ENCODE data around the gene UCHL1. TPM values are rescaled to one million over a fixed set of nuclear protein-coding genes. Genes with fewer than 3 reads are reported as not detected.
"Not testable (repeated sequence)": the region's sequence is repeated elsewhere in the genome, so short reads cannot be mapped to it uniquely, and the experiment has no call there.

Gene UCHL1
- total RNA-seq, 1 experiment from 2014 or later, result 19.3 TPM

DNA sequence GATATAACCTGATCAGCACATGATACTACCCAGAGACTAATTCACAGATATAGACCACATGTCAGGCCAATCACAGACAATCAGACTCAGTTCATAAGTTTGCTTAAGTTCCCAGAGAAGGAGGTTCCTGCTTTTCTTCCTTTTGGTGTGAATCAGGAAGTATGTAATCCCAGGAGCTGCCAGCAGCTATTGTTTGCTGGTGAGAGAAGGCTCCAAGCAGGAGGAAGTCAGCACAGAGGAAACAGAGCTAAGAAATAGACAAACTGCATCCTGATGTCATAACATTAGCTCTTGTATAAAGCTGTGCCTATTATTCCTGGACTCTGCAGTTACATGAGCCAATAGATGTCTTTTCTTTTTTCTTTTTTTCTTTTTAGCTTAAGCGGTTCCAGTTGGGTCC lies 50.9 kb downstream of the UCHL1 start:
- TF ChIP-seq, protein P1, sequence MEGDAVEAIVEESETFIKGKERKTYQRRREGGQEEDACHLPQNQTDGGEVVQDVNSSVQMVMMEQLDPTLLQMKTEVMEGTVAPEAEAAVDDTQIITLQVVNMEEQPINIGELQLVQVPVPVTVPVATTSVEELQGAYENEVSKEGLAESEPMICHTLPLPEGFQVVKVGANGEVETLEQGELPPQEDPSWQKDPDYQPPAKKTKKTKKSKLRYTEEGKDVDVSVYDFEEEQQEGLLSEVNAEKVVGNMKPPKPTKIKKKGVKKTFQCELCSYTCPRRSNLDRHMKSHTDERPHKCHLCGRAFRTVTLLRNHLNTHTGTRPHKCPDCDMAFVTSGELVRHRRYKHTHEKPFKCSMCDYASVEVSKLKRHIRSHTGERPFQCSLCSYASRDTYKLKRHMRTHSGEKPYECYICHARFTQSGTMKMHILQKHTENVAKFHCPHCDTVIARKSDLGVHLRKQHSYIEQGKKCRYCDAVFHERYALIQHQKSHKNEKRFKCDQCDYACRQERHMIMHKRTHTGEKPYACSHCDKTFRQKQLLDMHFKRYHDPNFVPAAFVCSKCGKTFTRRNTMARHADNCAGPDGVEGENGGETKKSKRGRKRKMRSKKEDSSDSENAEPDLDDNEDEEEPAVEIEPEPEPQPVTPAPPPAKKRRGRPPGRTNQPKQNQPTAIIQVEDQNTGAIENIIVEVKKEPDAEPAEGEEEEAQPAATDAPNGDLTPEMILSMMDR (IDR thresholded peaks at IDR 0.05; ENCODE audit: unreplicated experiment), result no peak
- Mint-ChIP-seq H3K4me3 (ENCODE audit: low read depth, unreplicated experiment) (no peak overlapping the region), H3K27ac (ENCODE audit: unreplicated experiment) (no peak overlapping the region), H3K27me3 (ENCODE audit: unreplicated experiment) (no peaks in the 10 kb centered on the region), H3K4me1 (ENCODE audit: low read depth, unreplicated experiment) (peaks cover 7% of the 10 kb centered on the region), H3K9me3 (ENCODE audit: low read depth, unreplicated experiment) (no peaks in the 10 kb centered on the region), H3K36me3 (ENCODE audit: insufficient read depth, unreplicated experiment) (no peaks in the 10 kb centered on the region)
- CTCF ChIA-PET, result no interaction called here
- intact Hi-C loops (cut with micrococcal nuclease; ENCODE audit: unreplicated experiment), result no loop called here
- DNase-seq, result no peak
- BruUV-seq (replicated peaks), result no TSS peak

DNA sequence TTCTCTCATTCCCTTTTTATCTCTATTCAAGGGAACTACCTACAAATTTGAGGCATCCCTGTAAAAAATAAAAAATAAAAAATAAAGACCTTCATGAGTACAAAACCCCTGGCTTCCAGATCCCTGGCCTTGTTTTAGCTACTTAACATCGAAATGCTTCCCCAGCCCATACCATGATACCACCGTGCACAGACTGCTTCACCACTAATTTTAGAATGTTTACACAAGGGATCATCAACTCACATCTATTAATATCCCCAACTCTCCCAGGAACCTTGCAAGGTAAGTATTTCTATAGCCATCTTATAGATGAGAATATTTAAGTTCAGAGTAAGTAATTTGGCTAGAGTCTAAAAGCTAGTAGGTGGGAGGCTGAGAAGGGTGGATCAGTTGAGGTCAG lies 51.7 kb downstream of the UCHL1 start:
- Mint-ChIP-seq H3K27ac (ENCODE audit: unreplicated experiment) (no peak overlapping the region), H3K36me3 (ENCODE audit: insufficient read depth, unreplicated experiment) (no peaks in the 10 kb centered on the region), H3K4me1 (ENCODE audit: low read depth, unreplicated experiment) (peaks cover 7% of the 10 kb centered on the region), H3K4me3 (ENCODE audit: low read depth, unreplicated experiment) (no peak overlapping the region), H3K9me3 (ENCODE audit: low read depth, unreplicated experiment) (no peaks in the 10 kb centered on the region), H3K27me3 (ENCODE audit: unreplicated experiment) (no peaks in the 10 kb centered on the region)
- intact Hi-C loops (cut with micrococcal nuclease; ENCODE audit: unreplicated experiment), result no loop called here
- CTCF ChIA-PET, result no interaction called here
- DNase-seq, result no peak
- BruUV-seq (replicated peaks), result no TSS peak
- TF ChIP-seq, protein P1 (IDR thresholded peaks at IDR 0.05; ENCODE audit: unreplicated experiment), result no peak

- H3K27ac Mint-ChIP-seq (ENCODE audit: unreplicated experiment); H3K27me3 Mint-ChIP-seq (ENCODE audit: unreplicated experiment); H3K9me3 Mint-ChIP-seq (ENCODE audit: low read depth, unreplicated experiment); BruUV-seq (replicated peaks); CTCF ChIA-PET; intact Hi-C loops (cut with micrococcal nuclease; ENCODE audit: unreplicated experiment); DNase-seq; H3K36me3 Mint-ChIP-seq (ENCODE audit: insufficient read depth, unreplicated experiment); H3K4me3 Mint-ChIP-seq (ENCODE audit: low read depth, unreplicated experiment): not testable (repeated sequence)
- H3K4me1 Mint-ChIP-seq (ENCODE audit: low read depth, unreplicated experiment), result peaks cover 21% of the 10 kb centered on the region
These were observed 58.7 kb downstream of the UCHL1 start for GRCh38 chr4:41315426-41315825.

DNA sequence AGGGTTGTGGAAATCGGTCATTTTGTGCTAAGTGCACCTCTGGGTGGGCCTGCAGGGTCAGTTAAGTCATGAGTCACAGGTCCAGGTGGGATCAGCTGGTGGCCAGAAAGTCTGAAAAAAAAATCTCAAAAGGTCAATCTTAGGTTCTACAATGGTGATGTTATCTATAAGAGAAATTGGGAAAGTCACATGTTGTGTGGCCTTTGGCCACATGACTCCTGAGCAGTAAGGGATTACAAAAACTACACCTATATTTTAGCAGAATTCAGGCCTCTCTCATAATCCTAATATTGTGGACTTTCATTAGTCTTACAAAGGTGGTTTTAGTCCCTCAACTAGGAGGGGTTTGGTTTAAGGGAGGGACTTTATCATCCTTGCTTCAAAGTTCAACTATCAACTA lies 59.1 kb downstream of the UCHL1 start:
- CTCF ChIA-PET, result no interaction called here

More for the DNA sequence above, 59.1 kb downstream of the UCHL1 start:
- TF ChIP-seq, protein P1 (IDR thresholded peaks at IDR 0.05; ENCODE audit: unreplicated experiment), result no peak
- intact Hi-C loops (cut with micrococcal nuclease; ENCODE audit: unreplicated experiment), result no loop called here
- no peaks in the 10 kb centered on the region for H3K9me3 Mint-ChIP-seq (ENCODE audit: low read depth, unreplicated experiment)
- H3K4me3 Mint-ChIP-seq (ENCODE audit: low read depth, unreplicated experiment), result no peak overlapping the region
- no peaks in the 10 kb centered on the region for H3K36me3 Mint-ChIP-seq (ENCODE audit: insufficient read depth, unreplicated experiment)
- H3K4me1 Mint-ChIP-seq (ENCODE audit: low read depth, unreplicated experiment), result peaks cover 22% of the 10 kb centered on the region
- BruUV-seq (replicated peaks), result no TSS peak
- no peak overlapping the region for H3K27ac Mint-ChIP-seq (ENCODE audit: unreplicated experiment)
- DNase-seq, result no peak
- H3K27me3 Mint-ChIP-seq (ENCODE audit: unreplicated experiment), result no peaks in the 10 kb centered on the region

Other genes with a start within 250 kb of the UCHL1 start
- gene APBB2, start 42.4 kb upstream of the UCHL1 start, total RNA-seq (2022), result 15.5 and 17.7 TPM in 2 replicates